B cell (primary cell): ENCODE data around the gene PTGES3L. TPM values are rescaled to one million over a fixed set of nuclear protein-coding genes. Genes with fewer than 3 reads are reported as not detected.

ENCODE experiments used
- ATAC-seq: fragments of 200-7000 bp; cut with Tn5 transposase; one replicate; pipeline ENCODE4 v1.10.0; 2021; ENCODE audit warnings: low read depth, mild to moderate bottlenecking, moderate number of reproducible peaks, moderate library complexity
- CTCF ChIA-PET: fragments of 350-600 bp; sonication (Branson Sonifier 250); formaldehyde crosslinking; loops from one replicate; lab custom pipeline; 2021; ENCODE audit warnings: antibody characterized with exemption, inconsistent platforms; lab: Charles Lee
- POLR2A ChIA-PET: fragments of 350-600 bp; sonication (Branson Sonifier 250); formaldehyde crosslinking; loops from one replicate; lab custom pipeline; 2021; ENCODE audit warnings: antibody characterized with exemption; lab: Charles Lee
- DNase-seq: peaks from one replicate; pipeline ENCODE4 v3.0.0; 2013
- H2AFZ ChIP-seq: 2 replicates; pipeline ENCODE4 v1.6.1; 2012; ENCODE audit warnings: mild to moderate bottlenecking, low read depth, low read length; ENCODE audit not compliant: insufficient read depth, poor library complexity, severe bottlenecking
- H3K27ac ChIP-seq, 2 donors: 1 replicate in 1 of 2; 2 replicates in 1 of 2; pipeline ENCODE4 v1.5.1; 2012 to 2013; ENCODE audit warnings: low read length in 2 of 2, mild to moderate bottlenecking in 2 of 2, moderate library complexity in 1 of 2
- H3K27me3 ChIP-seq, 4 experiments: fragments of 200-600 bp in 1 of 4; sonication (generic) in 1 of 4; replicated peaks in 1 of 4; 1 replicate in 2 of 4; 2 replicates in 2 of 4; pipeline versions ENCODE4 v1.6.1 to v1.7.0; 2013 to 2016; ENCODE audit warnings: low read length in 3 of 4, mild to moderate bottlenecking in 2 of 4, mixed read lengths in 1 of 4, moderate library complexity in 1 of 4; ENCODE audit not compliant: insufficient read depth in 4 of 4, control insufficient read depth in 3 of 4; ENCODE audit errors: control extremely low read depth in 1 of 4
- H3K36me3 ChIP-seq, 2 experiments: replicated peaks in 1 of 2; 1 replicate in 1 of 2; 2 replicates in 1 of 2; pipeline versions ENCODE4 v1.6.1 to v1.7.1; 2013; ENCODE audit warnings: low read length in 1 of 2; ENCODE audit not compliant: insufficient read depth in 2 of 2, control insufficient read depth in 1 of 2; ENCODE audit errors: control extremely low read depth in 1 of 2, extremely low read depth in 1 of 2
- H3K4me1 ChIP-seq, 2 donors: fragments of 200-600 bp in 1 of 2; sonication (generic) in 1 of 2; 1 replicate in 1 of 2; 2 replicates in 1 of 2; pipeline versions ENCODE4 v1.5.1 to v1.6.1; 2013 to 2017; ENCODE audit warnings: low read length in 2 of 2; ENCODE audit not compliant: control insufficient read depth in 2 of 2, insufficient read depth in 2 of 2
- H3K4me2 ChIP-seq: replicated peaks from 2 replicates; pipeline ENCODE3; 2012; ENCODE audit warnings: mild to moderate bottlenecking, low read depth, low read length; ENCODE audit not compliant: poor library complexity, severe bottlenecking
- H3K4me3 ChIP-seq, 5 experiments: fragments of 200-600 bp in 1 of 5; sonication (generic) in 1 of 5; 1 replicate in 3 of 5; 2 replicates in 2 of 5; pipeline versions ENCODE4 v1.5.1 to v1.7.0; 2011 to 2016; ENCODE audit warnings: low read length in 4 of 5, mild to moderate bottlenecking in 4 of 5, low read depth in 2 of 5, control low read depth in 1 of 5, moderate library complexity in 1 of 5; ENCODE audit not compliant: insufficient read depth in 1 of 5; ENCODE audit errors: control extremely low read depth in 1 of 5, extremely low read depth in 1 of 5
- H3K79me2 ChIP-seq: fragments of 200-600 bp; sonication (generic); one replicate; pipeline ENCODE4 v1.6.0; 2016; ENCODE audit warnings: low read length; ENCODE audit not compliant: control insufficient read depth, insufficient read depth
- H3K9ac ChIP-seq: fragments of 200-600 bp; sonication (generic); 2 replicates; pipeline ENCODE4 v1.6.1; 2017; ENCODE audit warnings: mild to moderate bottlenecking, low read length, moderate library complexity
- H3K9me3 ChIP-seq, 3 donors: one replicate each; pipeline versions ENCODE4 v1.6.1 to v1.7.1; 2013; ENCODE audit warnings: low read length in 2 of 3; ENCODE audit not compliant: control insufficient read depth in 2 of 3, insufficient read depth in 1 of 3; ENCODE audit errors: control extremely low read depth in 1 of 3
- H4K20me1 ChIP-seq: 2 replicates; pipeline ENCODE4 v1.6.0; 2012; ENCODE audit warnings: mild to moderate bottlenecking, low read length; ENCODE audit not compliant: insufficient read depth, control insufficient read depth, poor library complexity, severe bottlenecking
- H3K27ac Mint-ChIP-seq: one replicate; pipeline ENCODE4 v1.8.0; 2021; ENCODE audit warnings: mixed read lengths
- H3K27me3 Mint-ChIP-seq: one replicate; pipeline ENCODE4 v1.8.0; 2021; ENCODE audit warnings: mixed read lengths
- H3K4me1 Mint-ChIP-seq: one replicate; pipeline ENCODE4 v1.8.0; 2021; ENCODE audit warnings: mixed read lengths
- H3K4me3 Mint-ChIP-seq: one replicate; pipeline ENCODE4 v1.8.0; 2021; ENCODE audit warnings: mixed read lengths
- H3K9me3 Mint-ChIP-seq: one replicate; pipeline ENCODE4 v1.8.0; 2022; ENCODE audit warnings: mixed read lengths; ENCODE audit not compliant: insufficient read depth
- EZH2 ChIP-seq: IDR thresholded peaks from 2 replicates; pipeline ENCODE4 v1.6.1; 2012; ENCODE audit warnings: borderline replicate concordance, low read depth, mild to moderate bottlenecking, moderate library complexity, low read length; ENCODE audit not compliant: insufficient read depth, poor library complexity, severe bottlenecking
- WGBS: methylation state at CpG from one replicate; pipeline ENCODE4 v1.1.5; 2013; ENCODE audit warnings: missing lambda C conversion rate; ENCODE audit not compliant: insufficient coverage; 5-methylcytosine and 5-hydroxymethylcytosine counted together
- intact Hi-C: fragments of 100-400 bp; cut with micrococcal nuclease; formaldehyde crosslinking; loops from one replicate; pipeline ENCODE4 v1.10.0; 2022
- polyA plus RNA-seq: library from polyadenylated mRNA; depleted of rRNA; stranded (reverse); fragments of >200 nt; gene quantifications from 2 replicates; pipeline ENCODE4 v1.2.3, GENCODE V29; 2012
- total RNA-seq, 2 donors: library from RNA; stranded (reverse); fragments of 120-200 nt in 1 of 2; gene quantifications; 1 replicate in 1 of 2; 2 replicates in 1 of 2; pipeline versions ENCODE4 v1.2.3 to v1.2.4, GENCODE V29; 2013 to 2022
- TF ChIP-seq, protein P1 (sequence below): fragments of 200-600 bp; IDR thresholded peaks from one replicate; pipeline ENCODE4 v1.8.0; 2022; ENCODE audit warnings: antibody characterized with exemption, mild to moderate bottlenecking

Gene PTGES3L
- total and polyA plus RNA-seq, 2 donors (not counting 1 experiment from before 2014, with no cell fraction given), result 0.94 to 1.0 TPM

GRCh38 chr17:43027091-43028032, 47.5 kb upstream of the PTGES3L start:
- no peaks in the 10 kb centered on the region for H3K9me3 Mint-ChIP-seq
- no peak overlapping the region for H3K4me3 Mint-ChIP-seq
- Histone ChIP-seq H3K27ac (no peak overlapping the region), H3K79me2 (no peaks in the 10 kb centered on the region), H3K9ac (no peak overlapping the region), H3K4me1 (peaks cover 5 to 23% of the 10 kb centered on the region in 2 donors), H3K9me3 (no peaks in the 10 kb centered on the region), H3K27me3 (no peaks in the 10 kb centered on the region), H3K4me3 (no peak overlapping the region), H3K4me2 (no peak overlapping the region), H4K20me1 (no peaks in the 10 kb centered on the region), H2AFZ (no peak overlapping the region), H3K36me3 (no peaks in the 10 kb centered on the region)
- peaks cover 13% of the 10 kb centered on the region for H3K4me1 Mint-ChIP-seq
- ATAC-seq, result no peak
- no peaks in the 10 kb centered on the region for H3K27me3 Mint-ChIP-seq
- 90% methylated on average over 3 of the region's 9 CpGs for WGBS
- peak; percentile 26 for DNase-seq
- ChIA-PET CTCF (interaction anchor here (0.6 kb wide), 1 partner anchor 175 kb away, joined by 3 read pairs; no protein-coding TSS in a partner anchor), POLR2A (interaction anchor here (0.7 to 0.8 kb wide), 4 partner anchors 21 to 307 kb away, joined by 3 to 5 read pairs (median 4); partner anchors contain the start of gene RPL27)
- peak overlapping the region; percentile 4 for H3K27ac Mint-ChIP-seq
- intact Hi-C loops, result no loop called here
- TF ChIP-seq, protein P1, sequence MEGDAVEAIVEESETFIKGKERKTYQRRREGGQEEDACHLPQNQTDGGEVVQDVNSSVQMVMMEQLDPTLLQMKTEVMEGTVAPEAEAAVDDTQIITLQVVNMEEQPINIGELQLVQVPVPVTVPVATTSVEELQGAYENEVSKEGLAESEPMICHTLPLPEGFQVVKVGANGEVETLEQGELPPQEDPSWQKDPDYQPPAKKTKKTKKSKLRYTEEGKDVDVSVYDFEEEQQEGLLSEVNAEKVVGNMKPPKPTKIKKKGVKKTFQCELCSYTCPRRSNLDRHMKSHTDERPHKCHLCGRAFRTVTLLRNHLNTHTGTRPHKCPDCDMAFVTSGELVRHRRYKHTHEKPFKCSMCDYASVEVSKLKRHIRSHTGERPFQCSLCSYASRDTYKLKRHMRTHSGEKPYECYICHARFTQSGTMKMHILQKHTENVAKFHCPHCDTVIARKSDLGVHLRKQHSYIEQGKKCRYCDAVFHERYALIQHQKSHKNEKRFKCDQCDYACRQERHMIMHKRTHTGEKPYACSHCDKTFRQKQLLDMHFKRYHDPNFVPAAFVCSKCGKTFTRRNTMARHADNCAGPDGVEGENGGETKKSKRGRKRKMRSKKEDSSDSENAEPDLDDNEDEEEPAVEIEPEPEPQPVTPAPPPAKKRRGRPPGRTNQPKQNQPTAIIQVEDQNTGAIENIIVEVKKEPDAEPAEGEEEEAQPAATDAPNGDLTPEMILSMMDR, result no peak
- TF ChIP-seq EZH2, result no peak

- Histone ChIP-seq H3K4me1 (peaks cover 5 to 24% of the 10 kb centered on the region in 2 donors), H3K36me3 (no peaks in the 10 kb centered on the region), H3K79me2 (no peaks in the 10 kb centered on the region), H3K9ac (no peak overlapping the region), H4K20me1 (no peaks in the 10 kb centered on the region), H3K9me3 (no peaks in the 10 kb centered on the region), H3K4me3 (no peak overlapping the region), H3K27ac (no peak overlapping the region), H2AFZ (no peak overlapping the region), H3K4me2 (no peak overlapping the region), H3K27me3 (no peaks in the 10 kb centered on the region)
- Mint-ChIP-seq H3K9me3 (no peaks in the 10 kb centered on the region), H3K4me3 (peak overlapping the region; percentile 50), H3K27me3 (no peaks in the 10 kb centered on the region), H3K4me1 (peaks cover 15% of the 10 kb centered on the region), H3K27ac (peak overlapping the region; percentile 74)
- no CpG with 5 or more reads among the region's 5 CpGs for WGBS
- peak; percentile 44 for DNase-seq
- ChIA-PET POLR2A (interaction anchor here (0.8 kb wide), 1 partner anchor 28 kb away, joined by 4 read pairs; the partner anchor contains the start of gene RPL27), CTCF (no interaction called here)
- intact Hi-C loops, result no loop called here
- TF ChIP-seq, protein P1, result no peak
- no peak for TF ChIP-seq EZH2
- ATAC-seq, result no peak
These were observed 46.7 kb upstream of the PTGES3L start for GRCh38 chr17:43026595-43026994.
